NCI-H69 (cell line): Measurements from ENCODE around the gene CDH13.

Experiments
- DNase-seq: peaks from one replicate; lab custom pipeline; 2025; lab: John Stamatoyannopoulos, UW

Gene CDH13

GRCh38 chr16:83356266-83356665, 729.5 kb downstream of the CDH13 start:
- DNase-seq = peak; percentile 85

GRCh38 chr16:83356986-83357385, 730.2 kb downstream of the CDH13 start:
- no peak for DNase-seq

- DNase-seq = no peak
Observed at GRCh38 chr16:83363521-83363920, 736.8 kb downstream of the CDH13 start.

- no peak for DNase-seq
Observed at GRCh38 chr16:83365166-83365565, 738.4 kb downstream of the CDH13 start.

GRCh38 chr16:83366228-83366627, 739.5 kb downstream of the CDH13 start:
- no peak for DNase-seq

GRCh38 chr16:83374979-83375378, 748.2 kb downstream of the CDH13 start:
- no peak for DNase-seq

DNA sequence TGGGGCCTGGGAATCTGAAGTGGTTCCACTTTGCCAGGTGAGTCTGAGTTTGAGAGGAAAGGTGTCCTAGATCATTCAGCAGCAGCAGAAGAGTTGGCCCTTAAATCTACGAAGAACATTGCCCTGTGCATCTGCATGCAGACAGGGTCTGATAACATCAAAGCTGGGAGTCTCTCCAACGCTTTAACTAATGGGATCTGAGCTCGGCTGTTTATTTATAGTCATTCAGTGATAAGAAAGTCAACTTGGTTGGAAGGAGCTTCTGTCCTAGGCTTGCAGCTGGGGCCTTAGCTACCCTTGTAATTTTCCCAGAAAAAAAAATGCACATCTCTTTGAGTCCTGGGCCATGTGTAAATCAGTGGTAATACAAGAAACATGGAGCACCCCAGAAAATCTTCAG, 763.0 kb downstream of the CDH13 start:
- DNase-seq = no peak

DNA sequence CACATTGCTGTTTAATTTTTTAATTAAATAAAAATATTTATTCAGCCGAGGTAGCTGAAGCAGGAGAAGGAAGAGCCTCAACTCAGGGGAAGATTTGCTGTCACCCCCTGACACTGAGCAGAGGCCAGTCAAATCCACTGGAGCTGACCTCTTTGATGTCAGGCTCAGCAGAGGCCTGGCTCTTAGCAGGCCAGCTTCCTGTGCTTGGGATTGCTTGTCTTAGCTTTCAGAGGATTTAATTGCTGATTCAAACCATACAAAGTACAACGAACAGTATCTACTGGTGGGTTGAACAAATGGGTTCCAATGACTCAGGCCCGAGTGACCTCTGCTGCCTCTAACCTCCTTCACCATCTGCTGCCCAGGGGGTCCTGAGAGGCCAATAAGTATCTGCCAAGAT, 764.0 kb downstream of the CDH13 start:
- no peak for DNase-seq

- no peak for DNase-seq
Observed at GRCh38 chr16:83392743-83393142, 766.0 kb downstream of the CDH13 start.

- peak; percentile 18 for DNase-seq
Observed at GRCh38 chr16:83393196-83393981, 766.6 kb downstream of the CDH13 start.

DNA sequence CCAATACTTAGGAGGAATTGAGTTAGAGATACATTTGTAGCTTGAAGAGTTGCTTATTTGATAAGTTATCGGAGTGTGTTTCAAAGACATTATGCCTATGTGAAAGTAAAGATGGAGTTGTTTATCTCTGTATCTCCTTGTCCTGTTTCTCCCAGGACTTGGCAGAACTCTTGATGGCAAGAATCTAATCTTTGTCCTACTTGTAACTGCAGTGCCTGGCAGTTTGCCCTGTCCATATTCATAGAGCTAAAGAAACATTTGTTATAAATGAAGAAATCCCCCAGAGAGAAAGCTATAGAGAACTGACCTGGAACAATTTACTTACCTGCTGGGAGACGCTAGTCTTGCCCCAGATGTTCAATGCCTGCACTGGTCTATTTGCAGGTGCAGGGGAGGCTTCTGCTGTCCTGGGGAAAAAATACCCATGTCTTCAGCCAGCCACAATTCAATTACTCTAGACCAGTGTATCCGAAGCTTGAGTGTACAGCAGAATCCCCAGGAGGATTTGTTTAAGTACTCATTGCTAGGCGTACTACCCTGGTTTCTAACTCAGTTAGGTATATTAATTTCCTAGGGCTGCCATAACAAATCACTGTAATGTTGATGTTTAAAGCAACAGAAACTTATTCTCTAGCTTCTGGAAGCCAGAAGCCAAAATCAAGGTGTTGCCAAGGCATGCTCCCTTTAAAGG, 771.0 kb downstream of the CDH13 start:
- DNase-seq = peak; percentile 42

DNA sequence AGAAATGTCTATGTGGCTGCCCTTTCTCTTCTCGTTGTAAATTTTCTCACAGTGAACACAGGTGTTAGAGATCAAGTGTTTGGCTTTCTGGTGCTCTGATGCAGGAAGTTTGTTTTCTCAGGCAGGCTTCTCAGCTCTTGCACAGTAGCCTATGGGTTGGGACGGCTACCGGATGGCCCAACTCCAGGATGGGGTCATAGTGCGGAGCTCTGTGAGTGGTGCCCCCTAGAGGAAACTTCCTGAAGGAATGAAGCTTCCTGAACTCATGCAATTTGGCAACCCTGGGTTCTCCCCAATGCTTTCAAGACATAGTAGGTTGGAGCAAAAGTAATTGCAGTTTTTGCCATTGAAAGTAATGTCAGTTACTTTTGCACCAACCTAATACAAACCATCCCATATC, 773.5 kb downstream of the CDH13 start:
- no peak for DNase-seq

GRCh38 chr16:83402160-83402814, 775.5 kb downstream of the CDH13 start:
- peak; percentile 3 for DNase-seq

DNA sequence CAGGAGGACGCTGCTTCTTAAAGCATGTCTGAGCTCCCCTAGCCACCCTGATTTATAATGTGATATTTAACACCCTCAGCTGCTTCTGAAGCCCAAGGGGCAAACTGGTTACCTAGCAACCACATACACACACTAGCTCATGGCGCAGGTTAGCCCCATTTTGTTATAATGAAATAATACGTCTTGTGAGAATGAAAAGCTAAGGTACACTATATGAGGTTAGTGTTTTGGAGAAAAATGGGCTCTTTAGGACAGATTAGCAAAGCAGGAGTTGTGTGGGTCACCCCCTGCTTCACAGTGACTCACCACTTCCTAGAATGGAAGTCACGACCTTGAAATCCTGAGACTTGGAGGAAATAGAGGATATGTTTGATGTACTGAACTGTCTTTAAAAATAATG, 776.2 kb downstream of the CDH13 start:
- peak; percentile 56 for DNase-seq

DNA sequence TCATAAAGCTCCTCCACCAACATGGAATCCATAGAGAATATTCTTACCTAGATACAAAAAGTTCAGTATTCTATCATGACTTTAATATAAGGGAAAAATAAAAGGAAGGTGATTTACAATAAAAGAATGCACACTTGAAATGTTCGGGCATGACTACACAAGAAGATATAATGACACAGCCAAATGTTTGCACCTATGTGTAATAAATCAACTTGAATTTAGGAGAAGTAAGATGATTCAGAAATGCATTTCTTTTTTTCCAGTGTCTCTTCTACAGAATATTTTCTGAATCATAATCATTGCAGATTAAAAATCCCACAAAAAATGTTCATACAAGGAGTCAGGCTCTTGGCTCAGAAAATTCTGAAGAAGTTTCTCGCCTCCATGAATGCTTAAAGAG, 777.0 kb downstream of the CDH13 start:
- no peak for DNase-seq

GRCh38 chr16:83404261-83404660, 777.5 kb downstream of the CDH13 start:
- no peak for DNase-seq

DNA sequence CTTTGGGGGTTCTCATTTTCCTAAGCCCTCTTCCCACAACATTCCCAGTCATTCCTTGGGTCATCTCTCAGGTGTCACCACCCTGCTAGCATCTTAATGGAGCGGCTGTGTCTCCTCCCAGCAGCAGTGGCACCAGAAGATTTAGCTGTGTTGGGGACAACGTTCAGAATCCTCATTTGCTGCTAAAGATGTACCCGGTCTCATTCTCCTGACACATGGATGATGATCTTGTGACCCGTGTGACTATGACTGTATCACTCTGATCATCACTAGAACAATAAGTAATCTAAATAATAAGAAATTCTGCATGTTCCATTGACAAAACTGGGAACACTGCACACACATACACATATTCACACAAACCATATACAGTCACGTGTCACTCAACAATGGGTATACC, 781.2 kb downstream of the CDH13 start:
- DNase-seq = no peak

DNA sequence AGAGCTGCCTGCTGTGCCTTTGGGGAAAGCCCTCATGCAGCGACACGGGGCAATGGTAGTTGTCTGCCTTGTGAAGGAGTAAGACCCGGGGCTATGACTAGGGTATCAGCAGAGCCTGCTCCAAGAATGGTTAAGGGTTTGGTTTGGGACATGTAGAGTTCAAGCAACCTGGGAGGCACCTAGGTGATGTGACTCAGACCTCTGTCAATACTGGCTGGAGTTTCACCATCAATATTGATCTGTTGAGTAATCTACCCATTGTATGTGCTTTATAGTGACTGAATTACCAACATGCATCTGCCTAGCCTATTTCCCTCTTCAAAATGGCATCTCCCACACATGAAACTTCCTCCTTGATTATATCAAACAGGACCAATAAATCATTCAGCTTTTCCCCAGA, 782.6 kb downstream of the CDH13 start:
- no peak for DNase-seq

DNA sequence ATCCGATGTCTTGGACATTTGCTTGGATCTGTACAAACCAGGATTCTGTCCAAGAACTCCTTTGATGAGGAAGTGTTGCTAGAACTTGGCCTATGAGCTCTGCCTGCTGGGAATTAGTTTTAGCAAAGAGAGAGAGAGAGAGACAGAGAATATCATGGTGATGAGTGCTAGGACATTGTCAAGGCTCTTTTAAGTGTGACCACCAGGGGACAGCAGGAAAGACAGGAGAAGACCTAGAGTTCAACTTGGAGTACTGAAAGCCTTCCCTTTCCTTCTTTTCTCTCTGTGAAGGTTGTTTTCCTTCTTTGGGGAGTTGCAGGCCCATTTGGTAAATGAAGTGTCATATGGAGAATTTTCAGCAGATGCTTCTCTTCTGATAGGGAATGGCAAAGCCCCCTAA, 791.8 kb downstream of the CDH13 start:
- DNase-seq = no peak

DNA sequence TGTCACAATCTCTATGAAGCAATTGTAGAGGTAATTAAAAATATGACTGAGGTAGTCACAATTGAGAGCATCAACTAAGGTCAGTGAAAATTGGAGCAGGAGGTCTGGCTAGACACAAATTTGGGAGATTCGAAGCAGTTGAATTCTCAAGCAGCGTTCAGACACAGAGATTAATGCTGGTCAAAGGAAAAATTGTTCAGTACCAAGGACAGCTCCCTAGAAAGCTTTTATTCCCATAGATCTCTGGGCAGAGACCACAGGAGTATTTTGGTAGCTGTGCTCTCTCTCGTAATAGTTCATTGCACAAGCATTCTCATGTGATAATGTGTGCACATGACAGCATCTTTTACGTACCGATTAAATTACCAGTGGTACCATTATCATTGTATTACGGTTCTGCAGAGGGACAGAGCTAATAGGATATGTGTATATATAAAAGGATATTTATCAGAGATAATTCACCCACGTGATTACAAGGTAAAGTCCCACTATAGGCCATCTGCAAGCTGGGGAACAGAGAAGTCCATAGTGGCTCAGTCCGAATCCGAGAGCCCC, 793.5 kb downstream of the CDH13 start:
- no peak for DNase-seq

DNA sequence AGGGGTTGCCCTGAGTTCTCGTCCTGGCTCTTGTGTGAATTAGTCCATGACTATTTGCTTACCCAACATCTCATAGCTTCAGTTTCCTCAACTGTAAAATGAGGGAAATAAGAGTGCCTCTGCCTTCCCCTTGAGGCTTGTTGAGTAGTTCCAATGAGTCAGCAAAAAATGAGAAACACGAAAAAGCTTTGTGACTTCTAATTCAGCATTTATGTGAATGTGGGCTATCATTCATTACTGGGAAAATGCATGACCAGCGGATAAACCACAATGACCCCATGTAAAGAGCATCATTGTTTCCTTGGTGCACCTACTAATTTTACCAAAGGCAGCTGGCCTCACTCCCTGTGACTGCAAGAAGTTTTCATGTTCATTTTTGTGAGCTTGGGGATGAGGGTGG, 806.4 kb downstream of the CDH13 start:
- DNase-seq = no peak

DNA sequence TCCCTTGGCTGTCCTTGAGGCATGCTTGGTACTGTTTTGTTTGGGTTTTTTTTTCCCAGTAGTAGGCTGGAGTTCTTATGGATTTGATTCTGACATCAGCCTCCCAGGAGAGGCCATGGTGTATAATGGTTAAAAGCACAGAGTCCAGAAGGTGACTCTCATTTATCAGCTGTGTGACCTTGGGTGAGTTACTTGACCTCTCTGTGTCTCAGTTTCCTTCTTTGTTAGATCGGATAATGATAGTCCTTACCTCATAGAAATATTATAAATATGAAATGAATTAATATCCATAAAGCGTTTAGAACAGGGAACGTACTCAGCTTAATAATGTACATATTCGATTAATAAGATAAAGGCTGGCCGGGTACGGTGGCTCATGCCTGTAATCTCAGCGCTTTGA, 810.3 kb downstream of the CDH13 start:
- no peak for DNase-seq

- DNase-seq = no peak
Observed at GRCh38 chr16:83438326-83438725, 811.6 kb downstream of the CDH13 start.
